ENCODE results near the gene ZBTB34.

ZBTB34 gene

DNA sequence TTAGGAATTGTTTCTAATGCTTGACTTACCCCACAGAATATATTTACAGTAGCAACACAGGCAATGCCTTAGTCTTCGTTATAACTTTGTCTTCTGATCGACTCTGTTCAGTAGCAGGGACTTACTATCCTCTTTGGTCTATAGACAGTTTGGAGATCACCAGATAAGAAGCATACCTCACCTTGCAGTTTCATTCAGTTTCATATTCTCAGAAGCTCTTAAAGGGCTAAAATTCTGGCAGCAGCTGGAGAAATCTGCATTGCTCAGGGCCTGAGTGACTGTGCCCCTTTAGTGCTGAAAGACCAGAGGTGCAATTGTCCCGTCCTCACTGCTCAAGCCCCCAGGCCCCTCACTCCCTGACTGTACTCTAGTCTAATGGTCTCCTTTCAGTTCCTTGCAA, 29.6 kb upstream of the ZBTB34 start:
- Histone ChIP-seq H3K27me3 (ENCODE audit: control insufficient read depth, insufficient read depth, low read length) (no peaks in the 10 kb centered on the region), H3K4me3 (ENCODE audit: low read depth, low read length) (no peak overlapping the region), H3K36me3 (ENCODE audit: control insufficient read depth, insufficient read depth, low read length) (peaks cover 30% of the 10 kb centered on the region), H3K4me1 (ENCODE audit: control insufficient read depth, insufficient read depth, low read length) (no peaks in the 10 kb centered on the region), H3K9ac (ENCODE audit: low read length) (no peak overlapping the region), H3K9me3 (ENCODE audit: control insufficient read depth, insufficient read depth, low read depth, low read length) (no peaks in the 10 kb centered on the region), H3K27ac (ENCODE audit: low read depth, low read length) (no peak overlapping the region)

DNA sequence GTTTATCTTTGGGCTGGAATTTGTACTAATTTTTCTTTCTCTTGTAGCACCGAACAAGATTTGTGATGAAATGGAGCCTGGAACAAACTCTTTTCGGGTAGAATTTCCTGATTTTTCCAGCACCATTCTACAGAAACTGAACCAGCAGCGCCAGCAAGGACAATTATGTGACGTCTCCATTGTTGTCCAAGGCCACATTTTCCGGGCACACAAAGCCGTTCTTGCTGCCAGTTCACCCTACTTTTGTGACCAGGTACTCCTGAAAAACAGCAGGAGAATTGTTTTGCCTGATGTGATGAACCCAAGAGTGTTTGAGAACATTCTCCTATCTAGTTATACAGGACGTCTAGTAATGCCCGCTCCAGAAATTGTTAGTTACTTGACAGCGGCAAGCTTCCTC, 28.0 kb upstream of the ZBTB34 start:
- Histone ChIP-seq H3K27ac (ENCODE audit: low read depth, low read length) (no peak overlapping the region), H3K9ac (ENCODE audit: low read length) (no peak overlapping the region), H3K9me3 (ENCODE audit: control insufficient read depth, insufficient read depth, low read depth, low read length) (no peaks in the 10 kb centered on the region), H3K4me3 (ENCODE audit: low read depth, low read length) (no peak overlapping the region), H3K27me3 (ENCODE audit: control insufficient read depth, insufficient read depth, low read length) (no peaks in the 10 kb centered on the region), H3K4me1 (ENCODE audit: control insufficient read depth, insufficient read depth, low read length) (no peaks in the 10 kb centered on the region), H3K36me3 (ENCODE audit: control insufficient read depth, insufficient read depth, low read length) (peaks cover 33% of the 10 kb centered on the region)

DNA sequence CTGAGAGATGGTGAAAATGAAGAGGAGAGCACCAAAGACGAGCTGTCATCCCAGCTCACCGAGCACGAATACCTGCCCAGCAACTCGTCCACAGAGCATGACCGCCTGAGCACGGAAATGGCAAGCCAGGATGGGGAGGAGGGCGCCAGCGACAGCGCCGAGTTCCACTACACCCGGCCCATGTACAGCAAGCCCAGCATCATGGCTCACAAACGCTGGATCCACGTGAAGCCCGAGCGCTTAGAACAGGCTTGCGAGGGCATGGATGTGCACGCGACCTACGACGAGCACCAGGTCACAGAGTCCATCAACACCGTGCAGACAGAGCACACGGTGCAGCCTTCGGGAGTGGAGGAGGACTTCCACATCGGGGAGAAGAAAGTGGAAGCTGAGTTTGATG, 27.4 kb upstream of the ZBTB34 start:
- Histone ChIP-seq H3K9me3 (ENCODE audit: control insufficient read depth, insufficient read depth, low read depth, low read length) (no peaks in the 10 kb centered on the region), H3K27ac (ENCODE audit: low read depth, low read length) (no peak overlapping the region), H3K9ac (ENCODE audit: low read length) (no peak overlapping the region), H3K27me3 (ENCODE audit: control insufficient read depth, insufficient read depth, low read length) (no peaks in the 10 kb centered on the region), H3K36me3 (ENCODE audit: control insufficient read depth, insufficient read depth, low read length) (peaks cover 33% of the 10 kb centered on the region), H3K4me1 (ENCODE audit: control insufficient read depth, insufficient read depth, low read length) (no peaks in the 10 kb centered on the region), H3K4me3 (ENCODE audit: low read depth, low read length) (no peak overlapping the region)

DNA sequence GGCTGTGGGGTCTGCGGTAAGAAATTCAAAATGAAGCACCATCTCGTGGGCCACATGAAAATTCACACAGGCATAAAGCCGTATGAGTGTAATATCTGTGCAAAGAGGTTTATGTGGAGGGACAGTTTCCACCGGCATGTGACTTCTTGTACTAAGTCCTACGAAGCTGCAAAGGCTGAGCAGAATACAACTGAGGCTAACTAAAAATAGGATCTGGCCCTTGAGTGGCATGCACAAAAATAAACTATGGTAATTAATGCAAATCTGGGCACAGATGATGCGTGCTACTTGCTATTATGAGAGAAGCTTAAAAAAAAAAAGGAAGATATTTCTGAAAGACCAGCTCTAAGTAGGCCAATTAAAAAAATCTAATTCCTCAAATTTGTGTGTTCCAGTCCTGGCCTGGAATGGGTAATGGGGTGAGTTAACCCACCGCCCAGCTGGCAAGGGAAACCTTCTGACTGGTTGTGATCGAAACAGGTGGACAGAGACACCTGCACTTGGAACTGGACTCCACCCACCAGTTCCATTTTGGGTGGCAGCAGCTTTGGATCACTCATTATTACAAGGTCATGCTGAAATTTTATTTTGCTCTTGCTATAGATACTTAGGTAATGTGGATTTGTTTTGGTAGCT, 26.6 kb upstream of the ZBTB34 start:
- H3K36me3 ChIP-seq (ENCODE audit: control insufficient read depth, insufficient read depth, low read length), result peaks cover 33% of the 10 kb centered on the region
- no peak overlapping the region for H3K4me3 ChIP-seq (ENCODE audit: low read depth, low read length)
- no peaks in the 10 kb centered on the region for H3K4me1 ChIP-seq (ENCODE audit: control insufficient read depth, insufficient read depth, low read length)
- H3K9me3 ChIP-seq (ENCODE audit: control insufficient read depth, insufficient read depth, low read depth, low read length), result no peaks in the 10 kb centered on the region
- H3K27me3 ChIP-seq (ENCODE audit: control insufficient read depth, insufficient read depth, low read length), result no peaks in the 10 kb centered on the region
- no peak overlapping the region for H3K9ac ChIP-seq (ENCODE audit: low read length)
- H3K27ac ChIP-seq (ENCODE audit: low read depth, low read length), result no peak overlapping the region

DNA sequence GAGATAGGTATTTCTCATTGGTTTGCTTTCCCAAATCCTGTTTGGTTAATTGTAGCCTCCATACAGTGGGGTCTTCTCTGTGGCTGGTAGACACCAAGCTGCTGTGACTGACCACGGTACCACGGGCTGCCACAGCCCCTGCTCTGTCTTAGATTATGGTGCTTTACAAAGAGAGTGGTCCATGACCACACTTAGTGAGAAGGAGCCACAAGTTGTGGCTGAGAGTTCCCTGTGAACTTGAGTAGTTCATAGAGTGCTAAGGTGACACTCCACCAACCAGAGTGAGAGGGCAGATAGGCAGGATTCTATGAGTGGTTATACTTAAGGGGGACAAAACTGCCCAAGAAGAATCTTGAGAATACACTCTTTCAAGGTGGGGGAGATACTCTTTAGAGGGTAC, 25.8 kb upstream of the ZBTB34 start:
- Histone ChIP-seq H3K27me3 (ENCODE audit: control insufficient read depth, insufficient read depth, low read length) (no peaks in the 10 kb centered on the region), H3K36me3 (ENCODE audit: control insufficient read depth, insufficient read depth, low read length) (peaks cover 33% of the 10 kb centered on the region), H3K4me1 (ENCODE audit: control insufficient read depth, insufficient read depth, low read length) (no peaks in the 10 kb centered on the region), H3K9ac (ENCODE audit: low read length) (no peak overlapping the region), H3K27ac (ENCODE audit: low read depth, low read length) (no peak overlapping the region), H3K9me3 (ENCODE audit: control insufficient read depth, insufficient read depth, low read depth, low read length) (no peaks in the 10 kb centered on the region), H3K4me3 (ENCODE audit: low read depth, low read length) (no peak overlapping the region)

DNA sequence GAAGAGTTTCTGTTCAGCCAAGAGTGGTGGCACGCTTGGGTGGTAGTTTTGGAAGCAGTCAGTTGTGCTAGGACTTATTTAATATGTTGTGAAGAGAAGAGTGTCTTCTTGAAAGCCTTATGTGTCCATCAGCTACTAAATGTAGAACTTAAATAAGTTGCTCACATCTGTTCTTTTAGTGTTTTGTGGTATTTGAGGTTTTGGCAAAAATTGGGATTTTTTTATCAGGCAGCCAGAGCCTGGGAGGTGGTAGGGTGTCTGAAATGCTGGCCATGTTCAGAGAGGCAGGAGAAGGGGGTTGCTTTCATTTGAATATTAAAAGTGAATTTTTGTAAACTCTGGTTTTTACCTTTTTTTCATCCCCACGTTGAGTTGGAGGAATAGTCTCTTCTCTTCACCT, 24.2 kb upstream of the ZBTB34 start:
- no peak overlapping the region for H3K27ac ChIP-seq (ENCODE audit: low read depth, low read length)
- H3K4me1 ChIP-seq (ENCODE audit: control insufficient read depth, insufficient read depth, low read length), result no peaks in the 10 kb centered on the region

DNA sequence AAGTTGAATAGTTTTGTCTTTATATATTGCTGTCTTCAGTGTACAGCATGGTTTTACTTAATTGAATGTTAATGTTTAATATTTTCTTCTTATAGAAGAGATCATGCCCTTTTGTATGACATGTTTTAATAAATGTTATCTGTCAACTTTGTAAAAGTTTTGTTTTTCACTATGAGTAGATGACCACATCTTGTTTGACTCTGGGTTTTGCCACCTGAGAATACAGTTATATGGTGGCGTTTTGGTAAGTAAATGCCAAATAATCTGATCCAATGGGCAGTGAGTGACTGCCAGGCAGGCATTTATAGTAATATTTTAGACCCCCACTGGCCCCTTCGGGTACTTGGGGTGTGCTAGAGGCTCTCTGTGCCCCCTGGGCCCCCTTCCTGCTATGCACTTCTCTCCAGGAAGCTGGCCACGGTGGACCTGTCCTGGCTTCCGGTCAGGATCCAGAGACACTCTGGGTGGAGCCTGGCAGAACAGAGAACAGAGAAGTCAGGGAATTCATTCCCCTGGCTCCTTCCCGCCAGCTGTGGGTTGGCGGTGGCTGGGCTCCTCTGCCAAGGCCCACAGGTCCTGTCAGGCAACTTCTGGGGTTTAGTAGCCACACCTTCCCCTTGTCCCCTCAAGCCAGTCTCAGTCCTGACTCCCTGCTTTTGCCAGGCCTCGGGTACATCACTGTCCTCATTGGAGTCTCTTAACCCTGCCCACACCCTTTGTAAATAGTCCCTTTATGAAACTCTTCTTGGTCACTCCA, 22.2 kb upstream of the ZBTB34 start:
- H3K4me1 ChIP-seq (ENCODE audit: control insufficient read depth, insufficient read depth, low read length), result no peaks in the 10 kb centered on the region
- no peak overlapping the region for H3K4me3 ChIP-seq (ENCODE audit: low read depth, low read length)
- peaks cover 22% of the 10 kb centered on the region for H3K36me3 ChIP-seq (ENCODE audit: control insufficient read depth, insufficient read depth, low read length)
- no peaks in the 10 kb centered on the region for H3K27me3 ChIP-seq (ENCODE audit: control insufficient read depth, insufficient read depth, low read length)
- no peaks in the 10 kb centered on the region for H3K9me3 ChIP-seq (ENCODE audit: control insufficient read depth, insufficient read depth, low read depth, low read length)
- no peak overlapping the region for H3K27ac ChIP-seq (ENCODE audit: low read depth, low read length)
- H3K9ac ChIP-seq (ENCODE audit: low read length), result no peak overlapping the region

More for the DNA sequence above, 24.2 kb upstream of the ZBTB34 start:
- no peak overlapping the region for H3K9ac ChIP-seq (ENCODE audit: low read length)
- no peaks in the 10 kb centered on the region for H3K9me3 ChIP-seq (ENCODE audit: control insufficient read depth, insufficient read depth, low read depth, low read length)
- H3K4me3 ChIP-seq (ENCODE audit: low read depth, low read length), result no peak overlapping the region
- no peaks in the 10 kb centered on the region for H3K27me3 ChIP-seq (ENCODE audit: control insufficient read depth, insufficient read depth, low read length)
- peaks cover 33% of the 10 kb centered on the region for H3K36me3 ChIP-seq (ENCODE audit: control insufficient read depth, insufficient read depth, low read length)

DNA sequence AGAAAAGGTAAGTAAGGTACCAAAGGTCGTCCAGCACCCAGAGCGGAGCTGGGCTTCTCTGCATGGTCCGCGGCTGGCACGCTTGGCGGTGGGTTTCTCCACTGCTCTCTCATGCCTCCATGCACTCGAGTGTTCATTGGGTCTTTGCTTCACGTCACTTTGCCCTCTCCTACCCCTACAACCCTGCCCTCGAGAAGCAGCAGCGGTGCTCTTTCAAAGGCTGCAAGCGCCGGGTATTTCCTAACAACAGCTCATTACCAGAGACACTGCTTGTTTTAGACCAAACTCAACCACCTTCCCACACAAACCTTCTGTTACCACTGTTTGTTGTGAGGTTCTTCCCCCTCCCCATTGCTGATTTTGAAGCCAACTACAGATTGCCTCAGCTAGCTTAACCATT, 21.5 kb upstream of the ZBTB34 start:
- Histone ChIP-seq H3K9me3 (ENCODE audit: control insufficient read depth, insufficient read depth, low read depth, low read length) (no peaks in the 10 kb centered on the region), H3K27me3 (ENCODE audit: control insufficient read depth, insufficient read depth, low read length) (no peaks in the 10 kb centered on the region), H3K9ac (ENCODE audit: low read length) (no peak overlapping the region), H3K27ac (ENCODE audit: low read depth, low read length) (no peak overlapping the region), H3K4me3 (ENCODE audit: low read depth, low read length) (no peak overlapping the region), H3K4me1 (ENCODE audit: control insufficient read depth, insufficient read depth, low read length) (no peaks in the 10 kb centered on the region), H3K36me3 (ENCODE audit: control insufficient read depth, insufficient read depth, low read length) (peaks cover 15% of the 10 kb centered on the region)

DNA sequence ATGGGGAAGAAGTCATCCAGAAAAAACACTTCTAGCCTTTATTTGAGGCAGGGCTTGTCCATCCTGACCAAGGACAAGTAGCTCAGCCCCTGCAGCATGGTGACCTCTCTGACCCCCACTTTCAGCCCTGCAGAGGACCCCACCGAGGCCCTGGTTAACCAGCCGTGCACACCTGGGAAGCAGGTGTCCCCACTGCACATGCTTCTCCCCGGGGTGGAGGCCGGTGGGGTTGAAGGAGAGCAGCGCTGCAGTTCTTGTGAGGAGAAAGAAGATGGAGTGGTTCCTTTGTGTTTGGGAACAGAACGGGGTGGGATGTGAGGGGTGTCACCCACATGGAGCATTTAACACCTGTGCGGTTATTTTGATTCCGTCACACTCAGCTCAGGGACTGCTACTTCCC, 21.1 kb upstream of the ZBTB34 start:
- Histone ChIP-seq H3K27ac (ENCODE audit: low read depth, low read length) (no peak overlapping the region), H3K4me3 (ENCODE audit: low read depth, low read length) (no peak overlapping the region), H3K27me3 (ENCODE audit: control insufficient read depth, insufficient read depth, low read length) (no peaks in the 10 kb centered on the region), H3K36me3 (ENCODE audit: control insufficient read depth, insufficient read depth, low read length) (peaks cover 11% of the 10 kb centered on the region), H3K9ac (ENCODE audit: low read length) (no peak overlapping the region), H3K4me1 (ENCODE audit: control insufficient read depth, insufficient read depth, low read length) (no peaks in the 10 kb centered on the region), H3K9me3 (ENCODE audit: control insufficient read depth, insufficient read depth, low read depth, low read length) (no peaks in the 10 kb centered on the region)

DNA sequence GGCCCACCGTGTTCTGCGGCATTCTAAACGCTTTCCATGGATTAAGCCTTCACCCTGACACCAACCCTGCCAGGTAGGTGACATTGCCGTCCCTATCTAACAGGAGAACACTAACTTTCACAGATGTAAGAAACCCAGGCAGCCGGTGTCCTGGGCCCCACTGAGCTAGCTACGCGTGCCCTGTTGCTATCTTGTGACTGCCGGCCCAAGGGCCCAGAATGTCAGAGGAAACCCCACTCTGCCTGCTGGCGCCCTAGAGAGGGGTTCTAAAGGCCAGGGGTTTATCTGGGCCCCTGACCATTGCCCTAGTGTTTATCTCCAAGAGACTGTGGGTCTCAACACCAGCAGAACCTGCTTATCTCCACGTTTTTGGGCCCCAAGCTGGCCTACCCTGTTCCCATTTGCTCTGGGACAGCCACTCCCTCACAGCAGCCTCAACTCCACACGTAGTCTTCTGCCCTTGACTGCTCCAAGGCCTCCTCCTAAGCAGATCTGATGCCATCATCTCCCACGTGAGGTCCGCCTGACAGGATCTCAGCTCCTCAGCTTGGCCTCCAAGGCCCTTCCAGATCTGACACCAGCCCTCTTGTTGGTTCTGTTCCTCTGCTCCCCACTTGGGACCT, 18.1 kb upstream of the ZBTB34 start:
- H3K27me3 ChIP-seq (ENCODE audit: control insufficient read depth, insufficient read depth, low read length), result no peaks in the 10 kb centered on the region
- no peaks in the 10 kb centered on the region for H3K9me3 ChIP-seq (ENCODE audit: control insufficient read depth, insufficient read depth, low read depth, low read length)
- no peak overlapping the region for H3K4me3 ChIP-seq (ENCODE audit: low read depth, low read length)
- no peak overlapping the region for H3K9ac ChIP-seq (ENCODE audit: low read length)
- no peak overlapping the region for H3K27ac ChIP-seq (ENCODE audit: low read depth, low read length)
- H3K4me1 ChIP-seq (ENCODE audit: control insufficient read depth, insufficient read depth, low read length), result no peaks in the 10 kb centered on the region
- no peaks in the 10 kb centered on the region for H3K36me3 ChIP-seq (ENCODE audit: control insufficient read depth, insufficient read depth, low read length)

DNA sequence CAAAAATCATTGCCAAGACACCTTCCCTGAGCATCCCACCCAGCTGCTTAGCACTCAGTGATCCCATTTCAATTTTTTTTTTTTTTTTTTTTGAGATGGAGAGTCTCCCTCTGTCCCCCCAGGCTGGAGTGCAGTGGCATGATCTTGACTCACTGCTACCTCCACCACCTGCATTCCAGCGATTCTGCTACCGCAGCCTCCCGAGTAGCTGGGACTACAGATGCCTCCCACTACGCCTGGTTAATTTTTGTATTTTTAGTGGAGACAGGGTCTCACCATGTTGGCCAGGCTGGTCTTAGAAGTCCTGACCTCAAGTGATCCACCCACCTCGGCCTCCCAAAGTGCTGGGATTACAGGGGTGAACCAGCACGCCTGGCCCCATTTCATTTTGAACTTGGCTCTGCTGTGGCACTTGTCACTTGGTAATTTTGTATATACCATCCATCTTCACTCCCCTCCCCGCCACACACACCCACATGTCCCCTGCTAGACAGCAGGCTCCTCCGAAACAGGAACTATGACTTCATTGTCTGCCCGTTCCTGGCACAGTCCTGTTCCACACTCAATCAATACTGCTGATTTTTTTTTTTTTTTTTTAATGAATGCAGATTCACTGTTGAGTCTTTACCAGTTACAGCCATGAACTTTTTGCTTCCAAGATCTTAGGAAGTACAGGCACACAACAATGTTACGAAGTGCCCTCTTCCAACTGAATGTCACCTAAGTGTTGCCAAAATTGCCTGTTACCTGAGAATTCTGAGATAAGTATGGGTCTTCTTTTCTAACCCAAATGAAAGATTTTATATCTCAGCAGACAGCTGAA, 17.3 kb upstream of the ZBTB34 start:
- H3K27me3 ChIP-seq (ENCODE audit: control insufficient read depth, insufficient read depth, low read length), result no peaks in the 10 kb centered on the region
- H3K4me3 ChIP-seq (ENCODE audit: low read depth, low read length), result no peak overlapping the region
- H3K27ac ChIP-seq (ENCODE audit: low read depth, low read length), result no peak overlapping the region
- no peak overlapping the region for H3K9ac ChIP-seq (ENCODE audit: low read length)
- H3K36me3 ChIP-seq (ENCODE audit: control insufficient read depth, insufficient read depth, low read length), result no peaks in the 10 kb centered on the region
- no peaks in the 10 kb centered on the region for H3K4me1 ChIP-seq (ENCODE audit: control insufficient read depth, insufficient read depth, low read length)
- H3K9me3 ChIP-seq (ENCODE audit: control insufficient read depth, insufficient read depth, low read depth, low read length), result no peaks in the 10 kb centered on the region
